Hepatocyte (in vitro differentiated cells): ENCODE data around the gene KCNC4. TPM values are rescaled to one million over a fixed set of nuclear protein-coding genes. Genes with fewer than 3 reads are reported as not detected.

Source experiments
- DNase-seq: peaks from one replicate; pipeline ENCODE4 v3.0.0-alpha.2; 2016; ENCODE audit warnings: low spot score
- H2AFZ ChIP-seq: fragments of 200-600 bp; sonication (generic); 2 replicates; pipeline ENCODE4 v1.6.0; 2016; ENCODE audit warnings: antibody characterized with exemption, mild to moderate bottlenecking
- H3K27ac ChIP-seq: fragments of 200-600 bp; sonication (generic); 2 replicates; pipeline ENCODE4 v1.5.1; 2016; ENCODE audit warnings: mild to moderate bottlenecking
- H3K27me3 ChIP-seq: fragments of 200-600 bp; sonication (generic); 2 replicates; pipeline ENCODE4 v1.6.1; 2016
- H3K36me3 ChIP-seq: fragments of 200-600 bp; sonication (generic); replicated peaks from 2 replicates; pipeline ENCODE4 v1.5.1; 2016; ENCODE audit warnings: low read depth; ENCODE audit not compliant: insufficient read depth
- H3K4me1 ChIP-seq: fragments of 200-600 bp; sonication (generic); 2 replicates; pipeline ENCODE4 v1.5.1; 2016; ENCODE audit warnings: mild to moderate bottlenecking, moderate library complexity; ENCODE audit not compliant: insufficient read depth
- H3K4me2 ChIP-seq: fragments of 200-600 bp; sonication (generic); 2 replicates; pipeline ENCODE4 v1.6.0; 2016
- H3K4me3 ChIP-seq: fragments of 200-600 bp; sonication (generic); 2 replicates; pipeline ENCODE4 v1.5.1; 2016; ENCODE audit warnings: mild to moderate bottlenecking
- H3K79me2 ChIP-seq: fragments of 200-600 bp; sonication (generic); 2 replicates; pipeline ENCODE4 v1.6.0; 2017; ENCODE audit warnings: mild to moderate bottlenecking
- H3K9me2 ChIP-seq: fragments of 200-600 bp; sonication (generic); replicated peaks from 2 replicates; pipeline ENCODE4 v1.6.0; 2017; ENCODE audit warnings: mild to moderate bottlenecking; ENCODE audit not compliant: insufficient read depth
- H3K9me3 ChIP-seq: fragments of 200-600 bp; sonication (generic); 2 replicates; pipeline ENCODE4 v1.5.1; 2016; ENCODE audit warnings: low read depth, mild to moderate bottlenecking
- H4K20me1 ChIP-seq: fragments of 200-600 bp; sonication (generic); 2 replicates; pipeline ENCODE4 v1.6.0; 2016; ENCODE audit warnings: mild to moderate bottlenecking; ENCODE audit not compliant: insufficient read depth, poor library complexity, severe bottlenecking
- CTCF ChIP-seq: fragments of 200-600 bp; sonication (generic); IDR thresholded peaks from 2 replicates; pipeline ENCODE4 v1.5.1; 2016; ENCODE audit warnings: antibody characterized with exemption, mild to moderate bottlenecking; ENCODE audit not compliant: poor library complexity
- EZH2 ChIP-seq: fragments of 200-600 bp; sonication (generic); IDR thresholded peaks from 2 replicates; pipeline ENCODE4 v1.6.1; 2016; ENCODE audit warnings: antibody characterized with exemption, mild to moderate bottlenecking, borderline replicate concordance
- EZH2phosphoT487 ChIP-seq: fragments of 200-600 bp; sonication (generic); IDR thresholded peaks from one replicate; pipeline ENCODE4 v1.6.1; 2018; ENCODE audit warnings: antibody characterized with exemption, mild to moderate bottlenecking, low read depth, moderate library complexity; ENCODE audit not compliant: unreplicated experiment, severe bottlenecking
- WGBS: methylation state at CpG from one replicate; pipeline ENCODE4 v1.1.6; 2016; ENCODE audit warnings: low lambda C conversion rate; ENCODE audit errors: missing lambda C conversion rate; 5-methylcytosine and 5-hydroxymethylcytosine counted together
- polyA plus RNA-seq: library from polyadenylated mRNA; unstranded; fragments of >200 nt; fragmentation: Nextera tagmentation; extraction: Ambion mirVana; gene quantifications from 2 replicates; pipeline ENCODE4 v1.2.1, GENCODE V29; 2016
- total RNA-seq: library from RNA; depleted of rRNA; stranded (reverse); fragments of >200 nt; gene quantifications from 2 replicates; pipeline ENCODE4 v1.2.3, GENCODE V29; 2014

The KCNC4 gene
- total and polyA plus RNA-seq, 2 experiments from 2014 or later: 1.3 to 4.6 TPM

DNA sequence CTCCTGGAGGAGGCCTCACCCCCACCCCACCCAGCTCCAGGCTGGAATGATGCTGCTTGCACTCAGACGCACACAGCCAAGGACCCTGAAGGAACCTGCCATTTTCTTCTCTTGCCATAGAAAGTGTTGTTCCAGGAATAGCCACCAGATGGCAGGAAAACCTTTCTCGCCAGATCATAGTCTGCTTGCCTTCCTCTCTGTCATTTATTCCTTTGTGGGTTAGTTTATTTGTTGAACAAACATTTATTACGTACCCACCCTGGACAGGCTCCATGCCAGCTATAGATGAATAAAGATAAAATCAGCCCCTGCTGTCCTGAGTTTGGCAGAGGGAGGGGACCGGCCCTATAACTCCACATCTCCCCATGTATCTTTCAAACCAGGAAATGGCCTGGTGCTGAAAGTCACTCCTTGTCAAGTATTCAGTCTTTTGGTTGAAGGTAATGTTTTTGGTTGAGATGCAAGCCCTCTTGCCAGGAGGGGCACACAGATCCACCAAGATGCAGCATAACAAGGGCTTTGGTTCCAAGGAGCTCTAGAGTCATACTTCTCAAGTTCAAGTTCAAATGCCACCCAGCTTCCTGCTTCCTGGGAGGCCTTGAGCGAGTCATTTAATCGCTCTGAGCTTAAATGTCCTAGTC, 7.0 kb upstream of the KCNC4 start:
- H3K4me2 ChIP-seq: no peak overlapping the region
- no peaks in the 10 kb centered on the region for H3K79me2 ChIP-seq
- 29% methylated on average over 6 of the region's 6 CpGs for whole genome bisulfite sequencing
- H3K9me3 ChIP-seq: no peaks in the 10 kb centered on the region
- no peak overlapping the region for H2AFZ ChIP-seq
- H3K27me3 ChIP-seq: no peaks in the 10 kb centered on the region
- H3K4me3 ChIP-seq: no peak overlapping the region
- H3K4me1 ChIP-seq: peaks cover 8% of the 10 kb centered on the region
- H3K27ac ChIP-seq: peak overlapping the region; percentile 29
- TF ChIP-seq EZH2phosphoT487 (no peak), CTCF (peak; percentile 82)
- H3K36me3 ChIP-seq: no peaks in the 10 kb centered on the region
- DNase-seq: peak; percentile 77
- H4K20me1 ChIP-seq: no peaks in the 10 kb centered on the region
- no peaks in the 10 kb centered on the region for H3K9me2 ChIP-seq

DNA sequence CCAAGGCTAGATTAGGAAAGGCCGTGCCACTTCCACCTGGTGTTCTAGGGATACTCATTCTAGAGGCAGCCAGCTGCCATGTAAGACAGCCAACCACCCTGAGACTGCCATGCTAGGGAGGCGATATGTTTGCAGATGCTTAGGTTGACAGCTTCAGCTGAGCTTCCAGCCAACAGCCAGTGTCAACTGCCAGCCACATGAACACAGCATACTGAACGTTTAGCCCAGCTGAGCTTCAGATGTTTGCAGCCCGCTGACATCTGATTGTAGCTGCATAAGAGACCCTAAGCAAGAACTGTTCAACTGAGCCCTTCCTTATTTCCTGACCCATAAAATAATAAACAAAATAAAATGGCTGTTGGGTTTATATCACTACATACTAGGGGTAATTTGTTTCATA, 5.0 kb upstream of the KCNC4 start:
- no peak for DNase-seq
- TF ChIP-seq CTCF: no peak
- no peak for TF ChIP-seq EZH2
- TF ChIP-seq EZH2phosphoT487: no peak
- Histone ChIP-seq H3K4me1 (peaks cover 8% of the 10 kb centered on the region), H3K79me2 (no peaks in the 10 kb centered on the region), H2AFZ (no peak overlapping the region), H3K27me3 (no peaks in the 10 kb centered on the region), H3K4me2 (no peak overlapping the region), H3K4me3 (no peak overlapping the region), H3K9me2 (no peaks in the 10 kb centered on the region), H4K20me1 (no peaks in the 10 kb centered on the region), H3K9me3 (no peaks in the 10 kb centered on the region), H3K36me3 (no peaks in the 10 kb centered on the region), H3K27ac (no peak overlapping the region)
- WGBS: 89% methylated on average over 4 of the region's 4 CpGs

- no peak overlapping the region for H3K4me3 ChIP-seq
- H3K36me3 ChIP-seq: no peaks in the 10 kb centered on the region
- DNase-seq: no peak
- H3K27ac ChIP-seq: no peak overlapping the region
- H4K20me1 ChIP-seq: no peaks in the 10 kb centered on the region
- WGBS: 90% methylated on average over 6 of the region's 6 CpGs
- H3K9me2 ChIP-seq: no peaks in the 10 kb centered on the region
- H3K4me2 ChIP-seq: no peak overlapping the region
- no peak for TF ChIP-seq CTCF
- H3K9me3 ChIP-seq: no peaks in the 10 kb centered on the region
- peaks cover under 1% of the 10 kb centered on the region for H3K27me3 ChIP-seq
- no peak overlapping the region for H2AFZ ChIP-seq
- no peaks in the 10 kb centered on the region for H3K79me2 ChIP-seq
- peaks cover 8% of the 10 kb centered on the region for H3K4me1 ChIP-seq
Observed at GRCh38 chr1:110205591-110206155, 4.4 kb upstream of the KCNC4 start.
